Panc1 (cell line): ENCODE results near the gene SLC38A1. TPM values are rescaled to one million over a fixed set of nuclear protein-coding genes. Genes with fewer than 3 reads are reported as not detected.

ENCODE experiments used
- ATAC-seq: fragments of 200-7000 bp; cut with Tn5 transposase; 2 replicates; pipeline ENCODE4 v1.9.1; 2020; ENCODE audit warnings: mild to moderate bottlenecking, moderate library complexity
- BruUV-seq: library from RNA; stranded (reverse); fragments of 400-500 nt; replicated peaks from 2 replicates; lab custom pipeline; 2021; lab: Mats Ljungman, UMichigan
- CTCF ChIA-PET: fragments of 300-600 bp; sonication (Branson Sonifier 250); formaldehyde crosslinking; loops from one replicate; lab custom pipeline; 2022; ENCODE audit warnings: antibody characterized with exemption; lab: Charles Lee
- POLR2A ChIA-PET: fragments of 300-600 bp; sonication (Branson Sonifier 250); formaldehyde crosslinking; loops from one replicate; lab custom pipeline; 2022; ENCODE audit warnings: antibody characterized with exemption; lab: Charles Lee
- DNase-seq: peaks from one replicate; pipeline ENCODE4 v3.0.0-alpha.2; 2010; ENCODE audit warnings: low read depth, low spot score
- H3K27ac ChIP-seq: 2 replicates; pipeline ENCODE4 v1.5.1; 2011; ENCODE audit warnings: mild to moderate bottlenecking, low read length, inconsistent platforms
- H3K27me3 ChIP-seq: fragments of 200-500 bp; sonication (Bioruptor generic); 2 replicates; pipeline ENCODE4 v1.6.0; 2014; ENCODE audit warnings: low read length, inconsistent platforms; ENCODE audit not compliant: control insufficient read depth, insufficient read depth
- H3K36me3 ChIP-seq: fragments of 200-500 bp; sonication (Bioruptor generic); 2 replicates; pipeline ENCODE4 v1.5.1; 2014; ENCODE audit warnings: inconsistent platforms, mild to moderate bottlenecking, low read length, moderate library complexity; ENCODE audit not compliant: control insufficient read depth, insufficient read depth
- H3K4me1 ChIP-seq: 2 replicates; pipeline ENCODE4 v1.5.1; 2011; ENCODE audit warnings: inconsistent platforms, mild to moderate bottlenecking, low read length, moderate library complexity; ENCODE audit not compliant: control insufficient read depth, insufficient read depth
- H3K4me3 ChIP-seq, 2 experiments: 2 replicates each; pipeline ENCODE4 v1.5.1; 2011 to 2012; ENCODE audit warnings: low read depth in 2 of 2, low read length in 2 of 2, mild to moderate bottlenecking in 2 of 2, inconsistent platforms in 1 of 2, moderate library complexity in 1 of 2
- H3K9me3 ChIP-seq: fragments of 200-500 bp; sonication (Bioruptor generic); 2 replicates; pipeline ENCODE4 v1.5.1; 2014; ENCODE audit warnings: low read depth, mild to moderate bottlenecking, inconsistent platforms, low read length, moderate library complexity; ENCODE audit not compliant: control insufficient read depth, insufficient read depth
- CTCF ChIP-seq: fragments of 450-650 bp; IDR thresholded peaks from 2 replicates; pipeline ENCODE4 v1.5.1; 2017; ENCODE audit warnings: mild to moderate bottlenecking
- POLR2AphosphoS5 ChIP-seq: IDR thresholded peaks from 2 replicates; pipeline ENCODE4 v1.6.1; 2012; ENCODE audit warnings: mild to moderate bottlenecking, low read depth, low read length, moderate library complexity
- REST ChIP-seq, 2 experiments: IDR thresholded peaks; 2 replicates each; pipeline ENCODE4 v1.6.1; 2011 to 2012; ENCODE audit warnings: low read depth in 2 of 2, control low read depth in 1 of 2, low read length in 1 of 2, mild to moderate bottlenecking in 1 of 2, moderate library complexity in 1 of 2; ENCODE audit not compliant: insufficient read depth in 1 of 2
- SIN3A ChIP-seq: IDR thresholded peaks from 2 replicates; pipeline ENCODE4 v1.6.1; 2012; ENCODE audit warnings: low read depth, mild to moderate bottlenecking, low read length, moderate library complexity, borderline replicate concordance; ENCODE audit not compliant: insufficient read depth
- TCF7L2 ChIP-seq: IDR thresholded peaks from 2 replicates; pipeline ENCODE4 v1.6.1; 2011; ENCODE audit warnings: mild to moderate bottlenecking, low read depth, low read length, inconsistent platforms
- in situ Hi-C: cut with HindIII; loops from 2 replicates; pipeline ENCODE4 v1.10.0; 2016; ENCODE audit warnings: low sequenced_read_pairs, low pct_unique_long_range_greater_than_20kb
- intact Hi-C: fragments of 100-400 bp; cut with micrococcal nuclease; formaldehyde crosslinking; loops from one replicate; pipeline ENCODE4 v1.10.0; 2022; ENCODE audit not compliant: unreplicated experiment
- total RNA-seq: library from RNA; stranded (reverse); gene quantifications from one replicate; pipeline ENCODE4 v1.2.1, GENCODE V29; 2021; ENCODE audit not compliant: unreplicated experiment

Gene SLC38A1
- total RNA-seq, 1 experiment from 2014 or later: 127 TPM

- TF ChIP-seq CTCF: no peak
- TF ChIP-seq REST (IDR thresholded peaks at IDR 0.05; ENCODE audit: insufficient read depth in 1 of 2, low read depth in 2 of 2, low read length in 1 of 2): no peak
- TF ChIP-seq POLR2AphosphoS5: no peak
- no peak for TF ChIP-seq SIN3A
- TF ChIP-seq TCF7L2: no peak
- no peak for ATAC-seq
- Histone ChIP-seq H3K27me3 (no peaks in the 10 kb centered on the region), H3K9me3 (no peaks in the 10 kb centered on the region; the same call in 1 of the 2 replicates), H3K36me3 (no peaks in the 10 kb centered on the region; the same call in 1 of the 2 replicates), H3K4me1 (no peaks in the 10 kb centered on the region), H3K4me3 (no peak overlapping the region), H3K27ac (no peak overlapping the region)
- no TSS peak for BruUV-seq
- intact Hi-C loops: no loop called here
- DNase-seq: no peak
- ChIA-PET POLR2A (no interaction called here), CTCF (no interaction called here)
- in situ Hi-C loops: no loop called here
These were observed 28.4 kb downstream of the SLC38A1 start for GRCh38 chr12:46240436-46240835.

- Histone ChIP-seq H3K9me3 (no peaks in the 10 kb centered on the region), H3K27ac (no peak overlapping the region), H3K4me1 (no peaks in the 10 kb centered on the region), H3K4me3 (no peak overlapping the region), H3K36me3 (no peaks in the 10 kb centered on the region; the same call in 1 of the 2 replicates), H3K27me3 (no peaks in the 10 kb centered on the region)
- BruUV-seq: no TSS peak
- ChIA-PET CTCF (no interaction called here), POLR2A (no interaction called here)
- intact Hi-C loops (no loop called here), in situ Hi-C loops (no loop called here)
- no peak for TF ChIP-seq POLR2AphosphoS5
- no peak for TF ChIP-seq TCF7L2
- TF ChIP-seq SIN3A: no peak
- TF ChIP-seq REST (IDR thresholded peaks at IDR 0.05; ENCODE audit: insufficient read depth in 1 of 2, low read depth in 2 of 2, low read length in 1 of 2): no peak
- TF ChIP-seq CTCF: no peak
- ATAC-seq (no peak), DNase-seq (no peak)
These were observed 30.0 kb downstream of the SLC38A1 start for GRCh38 chr12:46238821-46239220.
